K562 treated with DMSO at 1 percent for 24 hours (cell line): ENCODE measurements around the gene NDUFAB1. TPM values are rescaled to one million over a fixed set of nuclear protein-coding genes. Genes with fewer than 3 reads are reported as not detected.

Source experiments
- total RNA-seq: library from RNA; unstranded; fragments of 300-600 nt; gene quantifications from 2 replicates; pipeline ENCODE4 v1.2.3, GENCODE V29; 2022; ENCODE audit warnings: low read depth; ENCODE audit not compliant: insufficient read depth

The NDUFAB1 gene
- 156 and 157 TPM in 2 replicates for total RNA-seq

GRCh38 chr16:23595951-23596720, at the start of gene NDUFAB1:
NDUFAB1 (minus strand) TSS chr16:23596316; CDS start chr16:23596290, 26 bp downstream.

GRCh38 chr16:23640931-23641765, 45.0 kb upstream of the NDUFAB1 start, which contains the start of the genes DCTN5 and PALB2:
DCTN5 (plus strand) TSS chr16:23641466; CDS start chr16:23641543, 77 bp downstream.
PALB2 (minus strand) TSS chr16:23641310; CDS start chr16:23641157, 153 bp downstream.

GRCh38 chr16:23556881-23557778, 39.0 kb downstream of the NDUFAB1 start, which contains the start of the genes EARS2 and UBFD1:
EARS2 (minus strand) TSS chr16:23557350; CDS start chr16:23557343, 7 bp downstream.
UBFD1 (plus strand) TSS chr16:23557727; CDS start chr16:23557743, 16 bp downstream.

Other genes starting within 250 kb of the NDUFAB1 start
- gene COG7, start 143.1 kb downstream of the NDUFAB1 start, total RNA-seq, result 10.7 and 12.9 TPM in 2 replicates
- gene GGA2, start 85.8 kb downstream of the NDUFAB1 start, total RNA-seq, result 47.6 and 52.5 TPM in 2 replicates
- 8.0 and 9.5 TPM in 2 replicates for gene EARS2, start 39.0 kb downstream of the NDUFAB1 start, total RNA-seq
- 78.6 and 81.8 TPM in 2 replicates for gene UBFD1, start 38.6 kb downstream of the NDUFAB1 start, total RNA-seq
- gene PALB2, start 45.0 kb upstream of the NDUFAB1 start, total RNA-seq, result 8.4 and 9.2 TPM in 2 replicates
- 50.9 and 59.0 TPM in 2 replicates for gene DCTN5, start 45.1 kb upstream of the NDUFAB1 start, total RNA-seq
- gene PLK1, start 82.6 kb upstream of the NDUFAB1 start, total RNA-seq, result 152 and 156 TPM in 2 replicates
- gene ERN2, start 116.9 kb upstream of the NDUFAB1 start, total RNA-seq, result 0.31 TPM in 1 of 2 replicates, not detected in the other
- 2.1 and 2.5 TPM in 2 replicates for gene CHP2, start 158.7 kb upstream of the NDUFAB1 start, total RNA-seq
- gene PRKCB, start 239.7 kb upstream of the NDUFAB1 start, total RNA-seq, result 110 and 114 TPM in 2 replicates